OCI-LY1 (cell line): ENCODE data around the gene PPP2R5C.

Experiments used
- EZH2 ChIP-seq: fragments of 200-600 bp; sonication (generic), shearing (Covaris generic); IDR thresholded peaks from 2 replicates; pipeline ENCODE4 v1.8.0; 2017; ENCODE audit warnings: borderline replicate concordance, mixed run types, mild to moderate bottlenecking, antibody characterized with exemption, low read length, moderate library complexity, mixed read lengths
- TF ChIP-seq, protein P1 (sequence below): fragments of 200-600 bp; sonication (generic), shearing (Covaris generic); IDR thresholded peaks from 2 replicates; pipeline ENCODE4 v1.5.1; 2017; ENCODE audit warnings: mild to moderate bottlenecking, antibody characterized with exemption, low read length, moderate library complexity, mixed read lengths

- TF ChIP-seq, protein P1, sequence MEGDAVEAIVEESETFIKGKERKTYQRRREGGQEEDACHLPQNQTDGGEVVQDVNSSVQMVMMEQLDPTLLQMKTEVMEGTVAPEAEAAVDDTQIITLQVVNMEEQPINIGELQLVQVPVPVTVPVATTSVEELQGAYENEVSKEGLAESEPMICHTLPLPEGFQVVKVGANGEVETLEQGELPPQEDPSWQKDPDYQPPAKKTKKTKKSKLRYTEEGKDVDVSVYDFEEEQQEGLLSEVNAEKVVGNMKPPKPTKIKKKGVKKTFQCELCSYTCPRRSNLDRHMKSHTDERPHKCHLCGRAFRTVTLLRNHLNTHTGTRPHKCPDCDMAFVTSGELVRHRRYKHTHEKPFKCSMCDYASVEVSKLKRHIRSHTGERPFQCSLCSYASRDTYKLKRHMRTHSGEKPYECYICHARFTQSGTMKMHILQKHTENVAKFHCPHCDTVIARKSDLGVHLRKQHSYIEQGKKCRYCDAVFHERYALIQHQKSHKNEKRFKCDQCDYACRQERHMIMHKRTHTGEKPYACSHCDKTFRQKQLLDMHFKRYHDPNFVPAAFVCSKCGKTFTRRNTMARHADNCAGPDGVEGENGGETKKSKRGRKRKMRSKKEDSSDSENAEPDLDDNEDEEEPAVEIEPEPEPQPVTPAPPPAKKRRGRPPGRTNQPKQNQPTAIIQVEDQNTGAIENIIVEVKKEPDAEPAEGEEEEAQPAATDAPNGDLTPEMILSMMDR = no peak
- TF ChIP-seq EZH2 = no peak
Observed at GRCh38 chr14:101877766-101878165, 116.3 kb downstream of the PPP2R5C start.
